IPS-20b (cell line): ENCODE measurements around the gene OR2AP1.

ENCODE experiments used
- H3K27ac ChIP-seq: one replicate; pipeline ENCODE4 v1.5.1; 2013; ENCODE audit warnings: low read length
- H3K27me3 ChIP-seq: 2 replicates; pipeline ENCODE4 v1.6.1; 2013; ENCODE audit warnings: mild to moderate bottlenecking, low read length, inconsistent platforms; ENCODE audit not compliant: insufficient read depth
- H3K36me3 ChIP-seq: 2 replicates; pipeline ENCODE4 v1.6.1; 2013; ENCODE audit warnings: low read depth, mild to moderate bottlenecking, inconsistent platforms, low read length, moderate library complexity; ENCODE audit not compliant: insufficient read depth
- H3K4me1 ChIP-seq: 2 replicates; pipeline ENCODE4 v1.6.1; 2013; ENCODE audit warnings: mild to moderate bottlenecking, control low read depth, inconsistent platforms, low read length, moderate library complexity; ENCODE audit not compliant: insufficient read depth
- H3K4me3 ChIP-seq: 2 replicates; pipeline ENCODE4 v1.5.1; 2013; ENCODE audit warnings: mild to moderate bottlenecking, low read length, inconsistent platforms
- H3K9ac ChIP-seq: 2 replicates; pipeline ENCODE4 v1.6.1; 2013; ENCODE audit warnings: low read depth, mild to moderate bottlenecking, inconsistent platforms, low read length, moderate library complexity
- H3K9me3 ChIP-seq: 2 replicates; pipeline ENCODE4 v1.6.1; 2013; ENCODE audit warnings: mild to moderate bottlenecking, low read depth, low read length, inconsistent platforms; ENCODE audit not compliant: insufficient read depth

Gene OR2AP1

DNA sequence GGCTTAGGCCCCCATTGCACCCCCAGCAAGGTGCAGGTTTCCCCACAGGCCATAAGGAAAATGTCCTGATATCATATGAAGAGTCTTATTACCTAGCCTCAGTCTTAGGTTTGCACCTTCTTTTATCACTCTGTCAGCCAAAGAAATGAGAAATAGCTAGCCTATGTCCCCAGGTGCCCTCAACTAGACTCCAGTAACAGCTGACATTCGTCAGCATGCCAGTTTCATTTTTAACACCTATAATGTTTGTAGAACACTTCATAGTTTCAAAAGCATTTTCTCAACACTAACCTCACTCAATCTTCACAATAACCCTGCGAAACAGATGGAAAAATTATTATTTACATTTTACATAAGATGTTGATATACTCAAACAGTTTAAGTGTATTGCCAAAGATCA is 40.4 kb downstream of the OR2AP1 start:
- Histone ChIP-seq H3K27ac (no peak overlapping the region), H3K4me3 (no peak overlapping the region), H3K36me3 (no peaks in the 10 kb centered on the region), H3K9ac (no peak overlapping the region), H3K27me3 (no peaks in the 10 kb centered on the region), H3K9me3 (peaks cover 35% of the 10 kb centered on the region), H3K4me1 (no peaks in the 10 kb centered on the region)

DNA sequence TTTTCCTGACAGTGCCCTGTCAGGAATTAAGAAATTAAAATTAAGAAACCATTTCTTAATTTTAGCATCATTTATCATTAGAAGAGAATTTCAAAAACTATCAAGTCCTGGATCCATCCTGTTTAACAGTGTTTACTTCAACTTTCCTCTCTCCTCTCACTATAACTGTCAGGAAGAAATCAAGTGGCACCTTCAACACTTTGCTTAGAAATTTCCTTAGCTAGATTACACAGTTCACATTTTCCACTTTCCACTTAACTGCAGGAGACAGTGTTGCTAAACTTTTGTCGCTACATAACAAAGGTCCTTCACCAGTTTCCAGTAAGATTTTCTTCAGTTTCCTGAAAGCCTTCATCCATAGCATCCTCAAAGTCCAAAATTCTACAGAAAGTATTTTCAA is 42.5 kb downstream of the OR2AP1 start:
- Histone ChIP-seq H3K9ac (no peak overlapping the region), H3K36me3 (no peaks in the 10 kb centered on the region), H3K27ac (no peak overlapping the region), H3K4me3 (no peak overlapping the region), H3K4me1 (no peaks in the 10 kb centered on the region), H3K27me3 (no peaks in the 10 kb centered on the region), H3K9me3 (peaks cover 37% of the 10 kb centered on the region)

DNA sequence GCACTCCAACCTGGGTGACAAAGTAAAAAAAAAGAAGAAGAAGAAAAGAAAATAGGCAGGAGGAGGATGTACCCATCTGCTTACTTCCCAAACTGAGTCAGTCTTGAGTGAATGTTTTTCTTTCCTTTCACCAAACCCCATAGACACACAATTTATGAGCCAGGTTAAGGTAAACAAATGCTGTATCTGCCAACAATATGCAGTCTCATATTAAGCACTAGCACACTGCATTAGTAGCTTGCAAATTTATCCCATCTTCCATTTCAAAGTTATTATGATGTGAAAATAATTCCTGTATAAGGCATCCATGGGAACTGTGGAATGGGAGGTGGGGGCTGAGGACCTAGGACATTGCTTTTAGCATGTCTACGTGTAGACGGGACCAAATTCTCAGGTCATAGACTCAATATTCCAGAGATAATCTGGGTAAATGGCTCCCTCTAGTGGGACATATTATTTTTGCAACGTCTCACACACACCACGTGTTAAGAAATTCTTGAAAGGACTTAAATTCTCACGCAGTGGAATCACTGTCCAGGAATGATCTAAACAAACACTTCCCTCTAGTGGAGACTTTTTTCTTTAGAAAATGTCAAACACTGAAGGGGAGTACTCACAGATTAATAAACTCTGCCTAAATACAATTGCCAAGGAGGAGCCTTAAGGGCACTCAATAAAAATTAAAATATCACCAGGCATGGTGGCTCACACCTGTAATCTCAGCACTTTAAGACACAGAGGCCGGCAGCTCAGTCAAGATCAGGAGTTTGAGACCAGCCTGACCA is 47.3 kb downstream of the OR2AP1 start:
- Histone ChIP-seq H3K4me1 (no peaks in the 10 kb centered on the region), H3K4me3 (no peak overlapping the region), H3K9me3 (peaks cover 34% of the 10 kb centered on the region), H3K27ac (no peak overlapping the region), H3K27me3 (no peaks in the 10 kb centered on the region), H3K9ac (no peak overlapping the region), H3K36me3 (no peaks in the 10 kb centered on the region)

DNA sequence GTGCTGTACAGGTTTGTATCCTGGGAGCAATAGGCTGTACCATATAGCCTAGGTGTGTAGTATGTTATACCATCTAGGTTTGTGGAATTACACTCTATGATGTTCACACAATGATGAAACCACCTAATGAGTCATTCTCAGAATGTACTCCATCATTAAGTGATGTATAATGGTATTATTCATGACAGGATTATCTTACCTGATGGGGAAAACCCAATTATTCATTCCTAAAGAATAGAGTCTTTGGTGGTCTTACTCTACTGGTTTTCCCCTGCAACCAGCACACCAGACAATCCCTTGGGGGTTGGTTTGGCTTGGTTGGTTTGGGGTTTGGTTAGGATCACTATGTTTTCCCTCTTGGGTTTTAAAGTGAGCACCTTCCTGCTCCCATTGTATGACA is 51.8 kb downstream of the OR2AP1 start:
- Histone ChIP-seq H3K9ac (no peak overlapping the region), H3K27me3 (no peaks in the 10 kb centered on the region), H3K27ac (no peak overlapping the region), H3K36me3 (no peaks in the 10 kb centered on the region), H3K4me1 (no peaks in the 10 kb centered on the region), H3K4me3 (no peak overlapping the region), H3K9me3 (no peaks in the 10 kb centered on the region; the same call in 1 of the 2 replicates)
